Sigmoid colon (tissue), 7 donors: ENCODE results near the gene SPATA2L. TPM values are rescaled to one million over a fixed set of nuclear protein-coding genes. Genes with fewer than 3 reads are reported as not detected.

Source experiments
- DNase-seq: peaks from one replicate; pipeline ENCODE4 v3.0.0-alpha.2; 2019
- H3K27ac ChIP-seq, 4 donors: fragments of 200-600 bp; sonication (generic); one replicate each; pipeline ENCODE4 v1.5.1; 2016 to 2019; ENCODE audit warnings: mild to moderate bottlenecking in 1 of 4
- H3K27me3 ChIP-seq, 3 donors: fragments of 200-600 bp; sonication (generic); one replicate each; pipeline ENCODE4 v1.5.1; 2019; ENCODE audit warnings: mild to moderate bottlenecking in 1 of 3
- H3K36me3 ChIP-seq, 4 donors: fragments of 200-600 bp; sonication (generic); one replicate each; pipeline ENCODE4 v1.5.1; 2016 to 2019
- H3K4me1 ChIP-seq, 4 donors: fragments of 200-600 bp; sonication (generic); one replicate each; pipeline ENCODE4 v1.5.1; 2017 to 2019
- H3K4me3 ChIP-seq, 4 donors: fragments of 200-600 bp; sonication (generic); one replicate each; pipeline ENCODE4 v1.5.1; 2017 to 2019; ENCODE audit warnings: mild to moderate bottlenecking in 2 of 4, moderate library complexity in 1 of 4
- H3K9me3 ChIP-seq, 4 donors: fragments of 200-600 bp in 3 of 4; sonication (generic) in 3 of 4; one replicate each; pipeline versions ENCODE4 v1.5.1 to v1.6.1; 2013 to 2019
- EP300 ChIP-seq, 4 donors: sonication (generic); formaldehyde crosslinking; IDR thresholded peaks; one replicate each; pipeline ENCODE4 v1.6.1; 2017; ENCODE audit warnings: antibody characterized with exemption in 4 of 4
- POLR2A ChIP-seq, 2 donors: fragments of 450-650 bp; IDR thresholded peaks; one replicate each; pipeline ENCODE4 v1.6.1; 2016; ENCODE audit warnings: antibody characterized with exemption in 2 of 2, mild to moderate bottlenecking in 2 of 2, moderate library complexity in 2 of 2
- POLR2AphosphoS5 ChIP-seq, 4 donors: sonication (generic); formaldehyde crosslinking; IDR thresholded peaks; one replicate each; pipeline ENCODE4 v1.6.1; 2017; ENCODE audit warnings: antibody characterized with exemption in 4 of 4
- whole genome bisulfite sequencing, 2 donors: extraction: QIAGEN DNeasy Blood & Tissue Kit; methylation state at CpG; one replicate each; pipeline ENCODE4 v1.1.7; 2013; 5-methylcytosine and 5-hydroxymethylcytosine counted together
- intact Hi-C: fragments of 100-400 bp; cut with DNase I; formaldehyde crosslinking; loops from one replicate; pipeline ENCODE4 v1.15.1; 2023
- polyA plus RNA-seq, 3 donors: library from polyadenylated mRNA; stranded (reverse); fragments of 200-250 nt; gene quantifications; one replicate each; pipeline ENCODE4 v1.2.3, GENCODE V29; 2013
- total RNA-seq, 4 donors: library from RNA; depleted of rRNA; stranded (reverse); fragments of >200 nt; gene quantifications; one replicate each; pipeline ENCODE4 v1.1.0, GENCODE V29; 2016
- TF ChIP-seq, protein P1 (sequence below), 4 experiments: fragments of 450-650 bp in 3 of 4; fragments of 200-600 bp in 1 of 4; IDR thresholded peaks; one replicate each; pipeline ENCODE4 v1.5.1; 2016 to 2019; ENCODE audit warnings: antibody characterized with exemption in 4 of 4, mild to moderate bottlenecking in 3 of 4, moderate library complexity in 2 of 4
- donor health status: healthy with polysubstance abuse.
- donor health status: Bipolar disorder and iron deficiency.
- donor health status: healthy.

SPATA2L gene
- total and polyA plus RNA-seq, 7 donors: 3.5 to 17.6 (median 11.3) TPM

DNA sequence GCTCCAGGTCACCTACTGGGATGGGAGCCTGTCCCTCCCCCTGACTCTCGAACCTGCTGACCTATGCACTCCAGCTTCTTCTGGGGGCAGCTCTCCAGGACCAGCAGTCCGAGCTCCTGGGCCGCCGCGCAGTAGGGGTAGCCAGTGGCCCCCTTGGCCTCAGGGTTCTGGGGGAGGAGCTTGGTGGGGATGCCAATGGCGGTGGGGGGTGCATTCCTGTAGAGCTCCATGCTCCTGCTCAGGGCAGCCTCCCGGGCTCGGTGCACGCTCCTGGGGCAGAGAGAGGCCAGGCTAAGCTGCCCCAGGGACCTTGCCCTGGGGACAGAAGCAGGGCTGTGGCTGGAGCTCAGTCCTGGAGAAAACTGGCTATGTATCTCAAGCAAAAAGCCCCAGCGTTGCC is 7.7 kb upstream of the SPATA2L start:
- Histone ChIP-seq H3K36me3 (no peaks in the 10 kb centered on the region), H3K9me3 (no peaks in the 10 kb centered on the region), H3K27me3 (peaks cover 8 to 26% (median 14%) of the 10 kb centered on the region in 3 donors), H3K4me1 (peaks cover 0 to 20% (median 12%) of the 10 kb centered on the region in 4 donors), H3K27ac (no peak overlapping the region), H3K4me3 (no peak overlapping the region)
- 80 to 91% methylated on average over 10 of the region's 10 CpGs for whole genome bisulfite sequencing, 2 donors
- DNase-seq: no peak
- TF ChIP-seq POLR2A (IDR thresholded peaks at IDR 0.05) (no peak), POLR2AphosphoS5 (IDR thresholded peaks at IDR 0.05) (no peak), EP300 (IDR thresholded peaks at IDR 0.05) (no peak)
- TF ChIP-seq, protein P1, sequence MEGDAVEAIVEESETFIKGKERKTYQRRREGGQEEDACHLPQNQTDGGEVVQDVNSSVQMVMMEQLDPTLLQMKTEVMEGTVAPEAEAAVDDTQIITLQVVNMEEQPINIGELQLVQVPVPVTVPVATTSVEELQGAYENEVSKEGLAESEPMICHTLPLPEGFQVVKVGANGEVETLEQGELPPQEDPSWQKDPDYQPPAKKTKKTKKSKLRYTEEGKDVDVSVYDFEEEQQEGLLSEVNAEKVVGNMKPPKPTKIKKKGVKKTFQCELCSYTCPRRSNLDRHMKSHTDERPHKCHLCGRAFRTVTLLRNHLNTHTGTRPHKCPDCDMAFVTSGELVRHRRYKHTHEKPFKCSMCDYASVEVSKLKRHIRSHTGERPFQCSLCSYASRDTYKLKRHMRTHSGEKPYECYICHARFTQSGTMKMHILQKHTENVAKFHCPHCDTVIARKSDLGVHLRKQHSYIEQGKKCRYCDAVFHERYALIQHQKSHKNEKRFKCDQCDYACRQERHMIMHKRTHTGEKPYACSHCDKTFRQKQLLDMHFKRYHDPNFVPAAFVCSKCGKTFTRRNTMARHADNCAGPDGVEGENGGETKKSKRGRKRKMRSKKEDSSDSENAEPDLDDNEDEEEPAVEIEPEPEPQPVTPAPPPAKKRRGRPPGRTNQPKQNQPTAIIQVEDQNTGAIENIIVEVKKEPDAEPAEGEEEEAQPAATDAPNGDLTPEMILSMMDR (IDR thresholded peaks at IDR 0.05): no peak
- intact Hi-C loops: no loop called here

DNA sequence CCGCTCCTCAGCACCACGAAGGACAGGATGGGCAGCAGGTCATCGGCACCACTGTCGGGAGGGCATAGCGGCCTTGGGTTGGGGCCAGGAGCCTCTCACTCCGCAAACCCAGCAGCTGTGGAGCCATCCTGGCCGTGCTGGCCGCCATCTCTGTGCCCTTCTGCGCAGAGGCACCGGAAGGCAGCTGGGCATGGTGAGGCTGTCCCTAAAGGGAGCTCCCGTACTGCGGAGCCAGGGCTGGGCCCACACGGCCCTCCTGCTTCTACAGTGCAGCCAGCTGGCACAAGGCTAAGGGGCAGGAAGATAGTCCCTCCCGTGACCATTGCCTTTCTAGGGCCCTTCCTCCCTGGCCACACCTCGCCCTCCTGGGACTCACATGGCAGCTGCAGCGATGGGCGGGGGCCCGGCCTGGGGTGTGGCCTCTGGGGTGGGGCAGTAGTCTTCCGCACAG is 7.0 kb upstream of the SPATA2L start:
- Histone ChIP-seq H3K4me3 (no peak overlapping the region), H3K4me1 (peaks cover 0 to 20% (median 12%) of the 10 kb centered on the region in 4 donors), H3K27ac (no peak overlapping the region), H3K9me3 (no peaks in the 10 kb centered on the region), H3K27me3 (peaks cover 8 to 20% (median 14%) of the 10 kb centered on the region in 3 donors), H3K36me3 (no peaks in the 10 kb centered on the region)
- 39 to 82% methylated on average over 19 of the region's 19 CpGs for WGBS, 2 donors
- TF ChIP-seq EP300 (IDR thresholded peaks at IDR 0.05) (no peak), POLR2A (IDR thresholded peaks at IDR 0.05) (no peak)
- DNase-seq: no peak
- intact Hi-C loops: no loop called here

DNA sequence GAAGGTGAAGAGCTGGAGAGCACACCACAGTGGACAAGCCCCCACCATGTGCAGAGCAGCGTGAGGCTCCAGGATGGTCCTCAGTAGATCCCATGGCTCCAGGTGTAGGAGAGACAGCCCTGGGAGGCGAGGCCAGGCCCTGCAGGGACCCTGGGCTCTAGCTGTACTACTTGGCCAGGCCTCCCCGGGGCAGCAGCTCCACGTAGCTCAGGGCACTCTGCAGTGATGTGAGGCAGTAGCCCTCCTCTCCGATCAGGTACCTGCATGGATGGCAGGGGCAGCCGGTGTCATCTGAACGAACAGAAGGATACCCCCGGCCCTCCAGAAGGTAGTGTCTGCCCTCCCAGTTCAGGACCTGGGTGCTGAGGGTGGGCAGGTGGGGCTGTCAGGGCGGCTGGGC is 6.2 kb upstream of the SPATA2L start:
- no peak for TF ChIP-seq EP300 (IDR thresholded peaks at IDR 0.05)
- TF ChIP-seq POLR2AphosphoS5 (IDR thresholded peaks at IDR 0.05): no peak
- TF ChIP-seq POLR2A (IDR thresholded peaks at IDR 0.05): no peak
- TF ChIP-seq, protein P1 (IDR thresholded peaks at IDR 0.05): no peak
- intact Hi-C loops: no loop called here
- Histone ChIP-seq H3K27ac (no peak overlapping the region), H3K9me3 (no peaks in the 10 kb centered on the region), H3K27me3 (peaks cover 8 to 18% (median 9%) of the 10 kb centered on the region in 3 donors), H3K4me1 (peaks cover 0 to 20% (median 12%) of the 10 kb centered on the region in 4 donors), H3K4me3 (no peak overlapping the region), H3K36me3 (no peaks in the 10 kb centered on the region)
- WGBS, 2 donors: 91 to 93% methylated on average over 9 of the region's 9 CpGs
- no peak for DNase-seq

DNA sequence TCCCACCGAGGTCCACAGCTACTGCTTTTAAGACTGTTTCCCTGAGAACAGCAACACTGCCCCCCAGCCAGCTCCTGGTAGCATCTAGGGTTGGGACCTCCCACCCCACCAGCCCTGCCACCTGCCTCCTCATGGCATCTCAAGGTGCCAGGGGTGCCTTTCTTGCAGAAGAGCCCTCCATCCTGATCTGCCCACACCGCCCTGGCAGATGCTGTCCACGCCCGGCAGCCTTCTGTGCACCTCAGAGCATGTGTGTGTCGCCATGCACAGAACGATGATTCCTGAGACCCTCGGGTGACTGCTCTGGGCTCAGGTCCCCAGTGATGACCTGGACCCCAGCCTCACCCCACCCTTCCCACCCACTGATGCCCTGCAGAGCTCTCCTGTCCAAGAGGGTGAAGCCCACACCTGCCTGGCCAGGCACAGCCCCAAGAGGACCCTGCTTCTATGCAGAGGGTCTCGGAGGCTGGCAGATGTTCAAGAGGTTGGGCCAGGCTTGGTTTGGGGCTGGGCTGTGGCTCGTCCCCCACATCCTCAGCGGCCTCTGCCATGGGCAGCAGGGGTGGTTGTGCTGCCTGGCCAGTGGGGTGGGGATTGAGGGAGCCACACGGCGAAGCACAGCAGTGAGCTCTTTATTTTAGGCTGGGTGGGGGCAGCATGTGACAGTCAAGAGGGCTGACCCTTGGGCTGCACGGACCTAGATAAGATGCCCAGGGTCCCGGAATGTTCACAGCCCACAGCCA is 5.2 kb upstream of the SPATA2L start:
- no peak for DNase-seq
- Histone ChIP-seq H3K4me1 (peaks cover 0 to 17% (median 10%) of the 10 kb centered on the region in 4 donors), H3K4me3 (no peak overlapping the region), H3K36me3 (no peaks in the 10 kb centered on the region), H3K27me3 (peaks cover 3 to 18% (median 6%) of the 10 kb centered on the region in 3 donors), H3K9me3 (no peaks in the 10 kb centered on the region), H3K27ac (no peak overlapping the region)
- TF ChIP-seq EP300 (IDR thresholded peaks at IDR 0.05) (no peak), POLR2A (IDR thresholded peaks at IDR 0.05) (no peak), POLR2AphosphoS5 (IDR thresholded peaks at IDR 0.05) (no peak)
- TF ChIP-seq, protein P1 (IDR thresholded peaks at IDR 0.05): no peak
- 87 to 88% methylated on average over 14 of the region's 14 CpGs for WGBS, 2 donors
- intact Hi-C loops: no loop called here

DNA sequence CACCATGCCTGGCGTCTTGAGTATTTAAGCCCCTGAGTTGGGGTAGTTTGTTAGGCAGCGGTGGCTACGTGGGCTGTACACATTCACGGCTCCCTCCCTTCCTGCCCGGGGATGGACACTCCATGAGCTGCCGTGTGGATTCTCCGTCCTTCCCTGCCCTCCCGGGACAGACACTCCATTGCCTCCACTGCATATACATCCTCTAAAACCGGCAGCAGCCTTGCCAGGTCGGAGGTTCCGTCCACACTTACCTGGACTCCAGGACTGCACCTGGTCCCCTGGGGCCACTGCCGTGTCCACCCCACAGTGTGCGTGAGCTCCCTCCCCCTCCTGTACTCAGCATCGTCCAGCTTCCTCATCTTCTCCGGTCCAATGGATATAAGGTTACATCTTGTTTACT is 3.5 kb upstream of the SPATA2L start:
- H3K36me3 ChIP-seq: no peaks in the 10 kb centered on the region
- H3K4me3 ChIP-seq: no peak overlapping the region
- peaks cover 0 to 28% (median 7%) of the 10 kb centered on the region in 3 donors for H3K27me3 ChIP-seq
- TF ChIP-seq EP300 (IDR thresholded peaks at IDR 0.05) (no peak), POLR2AphosphoS5 (IDR thresholded peaks at IDR 0.05) (no peak), POLR2A (IDR thresholded peaks at IDR 0.05) (no peak)
- TF ChIP-seq, protein P1 (IDR thresholded peaks at IDR 0.05): no peak
- peaks cover 0 to 26% (median 22%) of the 10 kb centered on the region in 4 donors for H3K4me1 ChIP-seq
- 82 to 83% methylated on average over 15 of the region's 15 CpGs for WGBS, 2 donors
- intact Hi-C loops: no loop called here
- H3K9me3 ChIP-seq: no peaks in the 10 kb centered on the region
- DNase-seq: no peak
- no peak overlapping the region for H3K27ac ChIP-seq
